Stimulated activated CD4-positive, alpha-beta T cell treated with anti-CD3 and anti-CD28 coated beads, TNF-alpha, amount 100 ng/mL, for 4 hours (primary cell): Measurements from ENCODE around the gene CHMP3.
"Not testable (repeated sequence)": the region's sequence is repeated elsewhere in the genome, so short reads cannot be mapped to it uniquely, and the experiment has no call there.

Source experiments
- DNase-seq, 3 experiments: peaks; one replicate each; pipeline ENCODE4 v3.0.0-alpha.2; 2020; ENCODE audit warnings: low read depth in 3 of 3

Gene CHMP3

GRCh38 chr2:86562922-86563649, at the start of gene CHMP3:
TSS of gene CHMP3 (minus strand) at chr2:86563443. CDS start at chr2:86563348, 95 bp downstream.
- DNase-seq: peak; percentile 80 to 95 (median 95)

GRCh38 chr2:86610871-86611270, 47.6 kb upstream of the CHMP3 start:
- no peak for DNase-seq

GRCh38 chr2:86608832-86609410, 45.7 kb upstream of the CHMP3 start:
- no peak for DNase-seq

GRCh38 chr2:86603905-86604304, 40.7 kb upstream of the CHMP3 start:
- no peak for DNase-seq

GRCh38 chr2:86598966-86599365, 35.7 kb upstream of the CHMP3 start:
- DNase-seq: no peak

GRCh38 chr2:86596118-86596517, 32.9 kb upstream of the CHMP3 start:
- DNase-seq: no peak

GRCh38 chr2:86593266-86593665, 30.0 kb upstream of the CHMP3 start:
- no peak for DNase-seq

- DNase-seq: no peak
These were observed 29.4 kb upstream of the CHMP3 start for GRCh38 chr2:86592547-86593230.

- DNase-seq: not testable (repeated sequence)
These were observed 26.5 kb upstream of the CHMP3 start for GRCh38 chr2:86589701-86590100.

GRCh38 chr2:86584151-86584913, 21.1 kb upstream of the CHMP3 start:
- DNase-seq: no peak

- DNase-seq: no peak
These were observed 17.3 kb upstream of the CHMP3 start for GRCh38 chr2:86580560-86580959.

GRCh38 chr2:86577817-86578456, 14.7 kb upstream of the CHMP3 start:
- no peak for DNase-seq

- no peak for DNase-seq
These were observed 6.8 kb upstream of the CHMP3 start for GRCh38 chr2:86570059-86570458.

GRCh38 chr2:86566821-86567190, 3.6 kb upstream of the CHMP3 start:
- no peak for DNase-seq

GRCh38 chr2:86566158-86566820, 3.0 kb upstream of the CHMP3 start:
- no peak for DNase-seq

GRCh38 chr2:86563650-86564061, 413 bp upstream of the CHMP3 start:
- DNase-seq: no peak

- no peak for DNase-seq
These were observed 740 bp downstream of the CHMP3 start for GRCh38 chr2:86562485-86562921.

- no peak for DNase-seq
These were observed 5.4 kb downstream of the CHMP3 start for GRCh38 chr2:86557836-86558235.

- no peak for DNase-seq
These were observed 6.7 kb downstream of the CHMP3 start for GRCh38 chr2:86556508-86556907.

- DNase-seq: no peak
These were observed 10.4 kb downstream of the CHMP3 start for GRCh38 chr2:86552889-86553288.
